K562 (cell line): ENCODE measurements around the gene SYNJ2. TPM values are rescaled to one million over a fixed set of nuclear protein-coding genes. Genes with fewer than 3 reads are reported as not detected.
A peak's percentile ranks its signal among the peaks of the same experiment; 100 is the strongest.

Source experiments
- AFF1 ChIP-seq, 2 experiments: fragments of 450-650 bp; IDR thresholded peaks; 2 replicates each; pipeline ENCODE4 v1.6.1; 2018; ENCODE audit warnings: mild to moderate bottlenecking in 2 of 2, low read depth in 1 of 2; ENCODE audit not compliant: partially characterized antibody in 2 of 2
- CBFB ChIP-seq: sonication (generic); formaldehyde crosslinking; IDR thresholded peaks from 2 replicates; pipeline ENCODE4 v1.4.0; 2020; ENCODE audit warnings: mild to moderate bottlenecking, missing genetic modification reagents
- E2F6 ChIP-seq, 2 experiments: IDR thresholded peaks; 2 replicates each; pipeline ENCODE4 v1.6.1; 2011; ENCODE audit warnings: borderline replicate concordance in 1 of 2, control low read depth in 1 of 2, low read depth in 1 of 2, low read length in 1 of 2, mild to moderate bottlenecking in 1 of 2, mixed read lengths in 1 of 2, moderate library complexity in 1 of 2; ENCODE audit not compliant: insufficient read depth in 1 of 2, insufficient read length in 1 of 2, poor library complexity in 1 of 2, severe bottlenecking in 1 of 2; ENCODE audit errors: extremely low read depth in 1 of 2
- FOXP4 ChIP-seq: sonication (generic); formaldehyde crosslinking; IDR thresholded peaks from 2 replicates; pipeline ENCODE4 v1.8.0; 2022; ENCODE audit warnings: mild to moderate bottlenecking, missing genetic modification reagents, borderline replicate concordance
- GATA2 ChIP-seq: sonication (generic); formaldehyde crosslinking; IDR thresholded peaks from 2 replicates; pipeline ENCODE4 v1.4.0; 2020; ENCODE audit warnings: mild to moderate bottlenecking, missing genetic modification reagents
- KDM1A ChIP-seq, 2 experiments: fragments of 450-650 bp; IDR thresholded peaks; 2 replicates each; pipeline ENCODE4 v1.6.1; 2016; ENCODE audit warnings: mild to moderate bottlenecking in 2 of 2
- POLR2A ChIP-seq: fragments of 450-650 bp; conservative IDR thresholded peaks from 2 replicates; pipeline ENCODE4 v1.6.1; 2016
- RBM25 ChIP-seq: fragments of 200-400 bp; formaldehyde crosslinking; IDR thresholded peaks from 2 replicates; pipeline ENCODE4 v1.6.1; 2018; ENCODE audit warnings: low read length, low read depth, moderate library complexity; ENCODE audit not compliant: severe bottlenecking
- SMC3 ChIP-seq: conservative IDR thresholded peaks from 2 replicates; pipeline ENCODE4 v1.6.1; 2011; ENCODE audit warnings: low read depth, low read length, improper control_type of control experiment; ENCODE audit not compliant: insufficient read depth
- SOX6 ChIP-seq: fragments of 450-650 bp; IDR thresholded peaks from 2 replicates; pipeline ENCODE4 v1.6.1; 2014; ENCODE audit warnings: mild to moderate bottlenecking
- STAG1 ChIP-seq: sonication (generic); formaldehyde crosslinking; IDR thresholded peaks from 2 replicates; pipeline ENCODE4 v1.5.0; 2020; ENCODE audit warnings: missing genetic modification reagents, borderline replicate concordance
- TBL1XR1 ChIP-seq, 2 experiments: IDR thresholded peaks; 2 replicates each; pipeline ENCODE4 v1.6.1; 2012; ENCODE audit warnings: improper control_type of control experiment in 2 of 2, low read length in 2 of 2, mild to moderate bottlenecking in 1 of 2
- polyA plus RNA-seq, 8 experiments: library from polyadenylated mRNA; depleted of rRNA in 4 of 8; stranded (reverse) in 5 of 8; unstranded in 3 of 8; fragments of >200 nt; fragmentation: Nextera tagmentation in 2 of 8; fragmentation: Illumina TruSeq in 1 of 8; extraction: Ambion mirVana in 2 of 8; extraction: Trizol in 1 of 8; gene quantifications; 2 replicates each; pipeline versions ENCODE4 v1.2.1 to v1.2.3, GENCODE V29; 2011 to 2014; ENCODE audit warnings: inconsistent platforms in 1 of 8, missing spikeins in 1 of 8
- total RNA-seq, 7 experiments: library from RNA; depleted of rRNA in 6 of 7; stranded (reverse); fragments of >200 nt in 6 of 7; fragmentation: Illumina TruSeq in 2 of 7; extraction: Trizol in 2 of 7; gene quantifications; 2 replicates each; pipeline versions ENCODE4 v1.2.1 to v1.2.3, GENCODE V29; 2011 to 2021; ENCODE audit warnings: low replicate concordance in 1 of 7
- TF ChIP-seq, protein P1 (sequence below): fragments of 450-650 bp; IDR thresholded peaks from 2 replicates; pipeline ENCODE4 v1.7.1; 2018; ENCODE audit warnings: mild to moderate bottlenecking, low read depth; ENCODE audit not compliant: partially characterized antibody
- TF ChIP-seq, protein P2 (sequence below), 2 experiments: fragments of 250-450 bp in 1 of 2; fragments of 450-650 bp in 1 of 2; sonication (Bioruptor Pico) in 1 of 2; IDR thresholded peaks; 2 replicates each; pipeline versions ENCODE4 v1.6.1 to v1.8.0; 2016 to 2021; ENCODE audit warnings: mild to moderate bottlenecking in 2 of 2, moderate library complexity in 2 of 2, missing compliant biosample characterization in 1 of 2, missing genetic modification characterization in 1 of 2

The SYNJ2 gene
- total and polyA plus RNA-seq, 9 of the 15 experiments (the other 6 are each of a cell fraction or from before 2014, with no cell fraction given): 3.0 to 27.7 (median 17.8) TPM

DNA sequence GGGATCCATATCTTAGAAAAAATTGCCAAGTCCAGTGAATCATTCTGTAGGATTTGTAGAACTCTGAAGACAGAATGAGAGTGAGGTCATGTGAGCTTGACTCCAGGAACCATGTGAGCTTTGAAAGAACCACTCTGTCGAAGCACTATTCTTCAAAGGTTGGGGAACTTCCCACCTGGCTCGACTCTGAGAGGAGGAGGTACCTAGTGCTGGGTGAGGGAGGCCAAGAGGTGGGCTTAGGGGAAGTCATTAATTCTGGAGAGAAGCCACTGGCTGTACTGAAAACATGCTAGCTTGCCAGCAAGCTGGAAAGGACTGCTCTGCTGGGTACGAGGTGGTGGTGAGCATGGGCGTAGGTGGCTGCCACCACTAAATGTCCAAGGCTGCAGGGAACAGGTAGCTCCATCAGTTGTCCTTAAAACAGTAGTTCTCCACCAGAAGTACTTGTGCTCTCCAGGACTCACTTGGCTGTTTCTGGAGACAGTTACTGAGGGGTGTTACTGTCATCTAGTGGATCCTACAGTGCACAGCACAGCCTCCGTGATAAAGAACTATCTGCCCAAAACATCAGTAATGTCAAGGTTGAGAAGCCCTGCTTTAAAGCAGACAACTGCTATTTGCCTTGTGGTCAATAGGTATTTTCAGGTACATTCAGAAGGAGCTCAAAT is 34.7 kb upstream of the SYNJ2 start (continued):
- no peak for TF ChIP-seq AFF1 (IDR thresholded peaks at IDR 0.05; ENCODE audit: low read depth in 1 of 2, partially characterized antibody in 2 of 2)
- TF ChIP-seq SOX6: peak; percentile 41; the same call in 1 of the 2 replicates
- TF ChIP-seq, protein P1, sequence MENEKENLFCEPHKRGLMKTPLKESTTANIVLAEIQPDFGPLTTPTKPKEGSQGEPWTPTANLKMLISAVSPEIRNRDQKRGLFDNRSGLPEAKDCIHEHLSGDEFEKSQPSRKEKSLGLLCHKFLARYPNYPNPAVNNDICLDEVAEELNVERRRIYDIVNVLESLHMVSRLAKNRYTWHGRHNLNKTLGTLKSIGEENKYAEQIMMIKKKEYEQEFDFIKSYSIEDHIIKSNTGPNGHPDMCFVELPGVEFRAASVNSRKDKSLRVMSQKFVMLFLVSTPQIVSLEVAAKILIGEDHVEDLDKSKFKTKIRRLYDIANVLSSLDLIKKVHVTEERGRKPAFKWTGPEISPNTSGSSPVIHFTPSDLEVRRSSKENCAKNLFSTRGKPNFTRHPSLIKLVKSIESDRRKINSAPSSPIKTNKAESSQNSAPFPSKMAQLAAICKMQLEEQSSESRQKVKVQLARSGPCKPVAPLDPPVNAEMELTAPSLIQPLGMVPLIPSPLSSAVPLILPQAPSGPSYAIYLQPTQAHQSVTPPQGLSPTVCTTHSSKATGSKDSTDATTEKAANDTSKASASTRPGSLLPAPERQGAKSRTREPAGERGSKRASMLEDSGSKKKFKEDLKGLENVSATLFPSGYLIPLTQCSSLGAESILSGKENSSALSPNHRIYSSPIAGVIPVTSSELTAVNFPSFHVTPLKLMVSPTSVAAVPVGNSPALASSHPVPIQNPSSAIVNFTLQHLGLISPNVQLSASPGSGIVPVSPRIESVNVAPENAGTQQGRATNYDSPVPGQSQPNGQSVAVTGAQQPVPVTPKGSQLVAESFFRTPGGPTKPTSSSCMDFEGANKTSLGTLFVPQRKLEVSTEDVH: peak; percentile 61
- TF ChIP-seq SMC3: peak; percentile 80
- TF ChIP-seq GATA2 (CRISPR knock-in tag): peak; percentile 70
- peak in 1 of 2 experiments; percentile 17 for TF ChIP-seq E2F6 (IDR thresholded peaks at IDR 0.05; ENCODE audit: borderline replicate concordance in 1 of 2, extremely low read depth in 1 of 2, insufficient read depth in 1 of 2, insufficient read length in 1 of 2, low read depth in 1 of 2, low read length in 1 of 2, poor library complexity in 1 of 2, severe bottlenecking in 1 of 2)
- peak; percentile 48 for TF ChIP-seq FOXP4 (CRISPR knock-in tag)
- TF ChIP-seq POLR2A: peak; percentile 54
- TF ChIP-seq KDM1A (IDR thresholded peaks at IDR 0.05): no peak
- 0 out of 2 replicates have a peak, but pooled peaks have one; percentile 30 for TF ChIP-seq CBFB (CRISPR knock-in tag)
- TF ChIP-seq TBL1XR1 (IDR thresholded peaks at IDR 0.05; ENCODE audit: low read length in 2 of 2): 0 out of 4 replicates have a peak, but pooled peaks of 1 of the 2 experiments have one; percentile 17
- TF ChIP-seq, protein P2, sequence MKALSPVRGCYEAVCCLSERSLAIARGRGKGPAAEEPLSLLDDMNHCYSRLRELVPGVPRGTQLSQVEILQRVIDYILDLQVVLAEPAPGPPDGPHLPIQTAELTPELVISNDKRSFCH (CRISPR knock-in tag; IDR thresholded peaks at IDR 0.05): no peak
- TF ChIP-seq, protein P2 (tag; IDR thresholded peaks at IDR 0.05): 0 out of 2 replicates have a peak, but pooled peaks have one; percentile 39
- TF ChIP-seq STAG1: peak; percentile 92
- TF ChIP-seq RBM25: peak; percentile 4
